Effector memory CD4-positive, alpha-beta T cell (primary cell): ENCODE results near the gene ABI1.

Experiments used
- DNase-seq, 3 donors: peaks; one replicate each; pipeline ENCODE4 v3.0.0-alpha.2; 2020
- H3K27ac ChIP-seq: 2 replicates; pipeline ENCODE4 v1.7.0; 2013; ENCODE audit warnings: mild to moderate bottlenecking, low read length, moderate library complexity; ENCODE audit not compliant: insufficient read depth, poor library complexity, severe bottlenecking
- H3K27me3 ChIP-seq: replicated peaks from 2 replicates; pipeline ENCODE4 v1.7.0; 2013; ENCODE audit warnings: mild to moderate bottlenecking, low read length; ENCODE audit not compliant: insufficient read depth, control insufficient read depth, poor library complexity, severe bottlenecking
- H3K36me3 ChIP-seq: 2 replicates; pipeline ENCODE4 v1.7.0; 2013; ENCODE audit warnings: mild to moderate bottlenecking, low read length, moderate library complexity; ENCODE audit not compliant: control insufficient read depth, insufficient read depth
- H3K4me1 ChIP-seq: 2 replicates; pipeline ENCODE4 v1.7.0; 2013; ENCODE audit warnings: low read length, mild to moderate bottlenecking; ENCODE audit not compliant: control insufficient read depth, insufficient read depth, poor library complexity, severe bottlenecking
- H3K4me3 ChIP-seq: 2 replicates; pipeline ENCODE4 v1.7.0; 2013; ENCODE audit warnings: low read length, low read depth, mild to moderate bottlenecking; ENCODE audit not compliant: insufficient read depth, poor library complexity, severe bottlenecking
- H3K9me3 ChIP-seq: 2 replicates; pipeline ENCODE4 v1.7.0; 2013; ENCODE audit warnings: mild to moderate bottlenecking, low read length, moderate library complexity; ENCODE audit not compliant: control insufficient read depth

ABI1 gene

GRCh38 chr10:26855186-26855585 is 5.6 kb downstream of the ABI1 start:
- H3K36me3 ChIP-seq: no peaks in the 10 kb centered on the region
- H3K4me1 ChIP-seq: peaks cover 24% of the 10 kb centered on the region
- H3K27me3 ChIP-seq: no peaks in the 10 kb centered on the region
- no peaks in the 10 kb centered on the region for H3K9me3 ChIP-seq
- H3K4me3 ChIP-seq: no peak overlapping the region
- H3K27ac ChIP-seq: no peak overlapping the region
- no peak for DNase-seq

- H3K27me3 ChIP-seq: no peaks in the 10 kb centered on the region
Measured at GRCh38 chr10:26854524-26854923, 6.2 kb downstream of the ABI1 start.

GRCh38 chr10:26844396-26844975 is 16.3 kb downstream of the ABI1 start:
- DNase-seq: no peak
- H3K9me3 ChIP-seq: no peaks in the 10 kb centered on the region
- no peaks in the 10 kb centered on the region for H3K36me3 ChIP-seq
- H3K27ac ChIP-seq: no peak overlapping the region
- H3K4me1 ChIP-seq: peaks cover 24% of the 10 kb centered on the region
- H3K4me3 ChIP-seq: no peak overlapping the region
- no peaks in the 10 kb centered on the region for H3K27me3 ChIP-seq

More at GRCh38 chr10:26854524-26854923, 6.2 kb downstream of the ABI1 start:
- no peaks in the 10 kb centered on the region for H3K9me3 ChIP-seq
- DNase-seq: no peak
- peaks cover 24% of the 10 kb centered on the region for H3K4me1 ChIP-seq
- H3K27ac ChIP-seq: no peak overlapping the region
- H3K36me3 ChIP-seq: no peaks in the 10 kb centered on the region
- no peak overlapping the region for H3K4me3 ChIP-seq

- Histone ChIP-seq H3K9me3 (no peaks in the 10 kb centered on the region), H3K4me1 (peaks cover 24% of the 10 kb centered on the region), H3K27me3 (no peaks in the 10 kb centered on the region), H3K4me3 (no peak overlapping the region), H3K36me3 (no peaks in the 10 kb centered on the region), H3K27ac (no peak overlapping the region)
- no peak for DNase-seq
Measured at GRCh38 chr10:26843736-26844135, 17.0 kb downstream of the ABI1 start.

- Histone ChIP-seq H3K4me3 (no peak overlapping the region), H3K36me3 (no peaks in the 10 kb centered on the region), H3K4me1 (peaks cover 22% of the 10 kb centered on the region), H3K27ac (no peak overlapping the region), H3K9me3 (no peaks in the 10 kb centered on the region), H3K27me3 (no peaks in the 10 kb centered on the region)
- DNase-seq: no peak
Measured at GRCh38 chr10:26841733-26842317, 18.9 kb downstream of the ABI1 start.

GRCh38 chr10:26840938-26841732 is 19.6 kb downstream of the ABI1 start:
- Histone ChIP-seq H3K4me1 (peaks cover 19% of the 10 kb centered on the region), H3K9me3 (no peaks in the 10 kb centered on the region), H3K27ac (no peak overlapping the region), H3K27me3 (no peaks in the 10 kb centered on the region), H3K4me3 (no peak overlapping the region), H3K36me3 (no peaks in the 10 kb centered on the region)
- DNase-seq: no peak

GRCh38 chr10:26839966-26840627 is 20.7 kb downstream of the ABI1 start:
- no peak overlapping the region for H3K4me3 ChIP-seq
- no peaks in the 10 kb centered on the region for H3K36me3 ChIP-seq
- DNase-seq: no peak
- H3K27ac ChIP-seq: no peak overlapping the region
- no peaks in the 10 kb centered on the region for H3K27me3 ChIP-seq
- H3K9me3 ChIP-seq: no peaks in the 10 kb centered on the region
- peaks cover 19% of the 10 kb centered on the region for H3K4me1 ChIP-seq

GRCh38 chr10:26837139-26837538 is 23.6 kb downstream of the ABI1 start:
- no peak for DNase-seq
- Histone ChIP-seq H3K36me3 (no peaks in the 10 kb centered on the region), H3K27me3 (no peaks in the 10 kb centered on the region), H3K4me1 (peaks cover 7% of the 10 kb centered on the region), H3K27ac (no peak overlapping the region), H3K4me3 (no peak overlapping the region), H3K9me3 (no peaks in the 10 kb centered on the region)

- Histone ChIP-seq H3K4me3 (no peak overlapping the region), H3K27ac (no peak overlapping the region), H3K9me3 (no peaks in the 10 kb centered on the region), H3K36me3 (no peaks in the 10 kb centered on the region), H3K27me3 (no peaks in the 10 kb centered on the region), H3K4me1 (peaks cover 2% of the 10 kb centered on the region)
- DNase-seq: no peak
Measured at GRCh38 chr10:26835025-26835424, 25.7 kb downstream of the ABI1 start.

GRCh38 chr10:26832960-26833359 is 27.8 kb downstream of the ABI1 start:
- Histone ChIP-seq H3K27me3 (no peaks in the 10 kb centered on the region), H3K27ac (no peak overlapping the region), H3K4me1 (peaks cover 2% of the 10 kb centered on the region), H3K4me3 (no peak overlapping the region), H3K36me3 (no peaks in the 10 kb centered on the region), H3K9me3 (no peaks in the 10 kb centered on the region)
- no peak for DNase-seq
